ENCODE results near the gene NUP42.

NUP42 gene

DNA sequence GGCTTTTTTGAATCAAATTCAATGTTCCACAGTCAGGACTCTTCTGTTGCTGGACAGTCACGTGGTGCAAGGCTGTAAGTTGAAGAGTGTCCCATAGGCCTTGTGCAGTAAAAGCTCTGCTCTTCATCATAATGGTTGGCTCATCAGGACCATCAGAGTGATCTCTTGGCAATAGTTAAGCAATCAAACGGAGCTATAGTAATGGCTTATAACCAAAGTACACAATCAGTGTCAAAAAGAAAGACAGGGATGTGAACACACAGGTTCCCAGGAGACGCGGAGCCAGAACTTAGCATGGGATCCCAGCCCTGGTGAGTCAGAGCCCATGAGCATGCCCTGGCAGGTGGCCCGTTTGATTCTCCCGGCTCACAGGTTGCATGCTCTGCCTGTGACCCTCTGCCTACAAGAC, 54.0 kb downstream of the NUP42 start (continued):
- TF ChIP-seq ZNF26 (tag by site-specific recombination; IDR thresholded peaks at IDR 0.05): no peak

DNA sequence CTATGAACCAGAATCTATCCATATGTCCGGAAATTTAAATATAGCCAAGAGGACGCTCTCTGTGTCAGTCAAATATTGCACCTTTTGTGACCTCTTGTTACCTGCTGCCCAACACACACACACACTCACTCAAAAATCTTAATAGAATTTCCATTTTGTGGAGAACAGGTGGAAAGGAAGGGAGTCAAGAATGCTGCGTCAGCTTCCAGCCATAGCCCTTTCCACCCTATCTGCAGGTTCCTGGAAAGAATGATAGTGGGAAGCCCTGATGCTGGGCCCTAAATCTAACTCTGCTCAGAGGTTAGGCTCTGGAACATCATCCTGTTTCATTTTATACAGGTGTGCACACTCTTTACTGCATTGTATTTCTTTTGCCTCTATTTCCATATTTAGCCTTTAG, 55.2 kb downstream of the NUP42 start:
- ChIA-PET POLR2A (no interaction called here), CTCF (interaction anchor here (1.0 kb wide), 1 partner anchor 307 kb away, joined by 3 read pairs; no protein-coding TSS in a partner anchor)
- no peaks in the 10 kb centered on the region for H3K9me3 ChIP-seq (ENCODE audit: control insufficient read depth, insufficient read depth, low read depth, low read length)
- H3K36me3 ChIP-seq (ENCODE audit: control insufficient read depth in 2 of 2, insufficient read depth in 1 of 2, low read length in 2 of 2): no peaks in the 10 kb centered on the region
- no peak overlapping the region for H3K27ac ChIP-seq (ENCODE audit: extremely low read depth, low read depth, low read length)
- no peak overlapping the region for H3K4me3 ChIP-seq (ENCODE audit: low read depth, low read length)
- 0 out of 2 replicates have a peak, but pooled peaks cover 2% of the 10 kb centered on the region for H3K4me1 ChIP-seq (ENCODE audit: control insufficient read depth, insufficient read depth, low read length)
- no peak for TF ChIP-seq ZNF629 (tag by site-specific recombination; IDR thresholded peaks at IDR 0.05)
- TF ChIP-seq, protein P1, sequence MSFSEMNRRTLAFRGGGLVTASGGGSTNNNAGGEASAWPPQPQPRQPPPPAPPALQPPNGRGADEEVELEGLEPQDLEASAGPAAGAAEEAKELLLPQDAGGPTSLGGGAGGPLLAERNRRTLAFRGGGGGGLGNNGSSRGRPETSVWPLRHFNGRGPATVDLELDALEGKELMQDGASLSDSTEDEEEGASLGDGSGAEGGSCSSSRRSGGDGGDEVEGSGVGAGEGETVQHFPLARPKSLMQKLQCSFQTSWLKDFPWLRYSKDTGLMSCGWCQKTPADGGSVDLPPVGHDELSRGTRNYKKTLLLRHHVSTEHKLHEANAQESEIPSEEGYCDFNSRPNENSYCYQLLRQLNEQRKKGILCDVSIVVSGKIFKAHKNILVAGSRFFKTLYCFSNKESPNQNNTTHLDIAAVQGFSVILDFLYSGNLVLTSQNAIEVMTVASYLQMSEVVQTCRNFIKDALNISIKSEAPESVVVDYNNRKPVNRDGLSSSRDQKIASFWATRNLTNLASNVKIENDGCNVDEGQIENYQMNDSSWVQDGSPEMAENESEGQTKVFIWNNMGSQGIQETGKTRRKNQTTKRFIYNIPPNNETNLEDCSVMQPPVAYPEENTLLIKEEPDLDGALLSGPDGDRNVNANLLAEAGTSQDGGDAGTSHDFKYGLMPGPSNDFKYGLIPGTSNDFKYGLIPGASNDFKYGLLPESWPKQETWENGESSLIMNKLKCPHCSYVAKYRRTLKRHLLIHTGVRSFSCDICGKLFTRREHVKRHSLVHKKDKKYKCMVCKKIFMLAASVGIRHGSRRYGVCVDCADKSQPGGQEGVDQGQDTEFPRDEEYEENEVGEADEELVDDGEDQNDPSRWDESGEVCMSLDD (tag by site-specific recombination; IDR thresholded peaks at IDR 0.05): no peak
- TF ChIP-seq, protein P2, sequence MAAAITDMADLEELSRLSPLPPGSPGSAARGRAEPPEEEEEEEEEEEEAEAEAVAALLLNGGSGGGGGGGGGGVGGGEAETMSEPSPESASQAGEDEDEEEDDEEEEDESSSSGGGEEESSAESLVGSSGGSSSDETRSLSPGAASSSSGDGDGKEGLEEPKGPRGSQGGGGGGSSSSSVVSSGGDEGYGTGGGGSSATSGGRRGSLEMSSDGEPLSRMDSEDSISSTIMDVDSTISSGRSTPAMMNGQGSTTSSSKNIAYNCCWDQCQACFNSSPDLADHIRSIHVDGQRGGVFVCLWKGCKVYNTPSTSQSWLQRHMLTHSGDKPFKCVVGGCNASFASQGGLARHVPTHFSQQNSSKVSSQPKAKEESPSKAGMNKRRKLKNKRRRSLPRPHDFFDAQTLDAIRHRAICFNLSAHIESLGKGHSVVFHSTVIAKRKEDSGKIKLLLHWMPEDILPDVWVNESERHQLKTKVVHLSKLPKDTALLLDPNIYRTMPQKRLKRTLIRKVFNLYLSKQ (tag by site-specific recombination; IDR thresholded peaks at IDR 0.05; ENCODE audit: borderline replicate concordance): no peak
- TF ChIP-seq, protein P3, sequence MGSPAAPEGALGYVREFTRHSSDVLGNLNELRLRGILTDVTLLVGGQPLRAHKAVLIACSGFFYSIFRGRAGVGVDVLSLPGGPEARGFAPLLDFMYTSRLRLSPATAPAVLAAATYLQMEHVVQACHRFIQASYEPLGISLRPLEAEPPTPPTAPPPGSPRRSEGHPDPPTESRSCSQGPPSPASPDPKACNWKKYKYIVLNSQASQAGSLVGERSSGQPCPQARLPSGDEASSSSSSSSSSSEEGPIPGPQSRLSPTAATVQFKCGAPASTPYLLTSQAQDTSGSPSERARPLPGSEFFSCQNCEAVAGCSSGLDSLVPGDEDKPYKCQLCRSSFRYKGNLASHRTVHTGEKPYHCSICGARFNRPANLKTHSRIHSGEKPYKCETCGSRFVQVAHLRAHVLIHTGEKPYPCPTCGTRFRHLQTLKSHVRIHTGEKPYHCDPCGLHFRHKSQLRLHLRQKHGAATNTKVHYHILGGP (tag by site-specific recombination; IDR thresholded peaks at IDR 0.05): no peak
- no peak for TF ChIP-seq ZNF324 (tag by site-specific recombination; IDR thresholded peaks at IDR 0.05)

DNA sequence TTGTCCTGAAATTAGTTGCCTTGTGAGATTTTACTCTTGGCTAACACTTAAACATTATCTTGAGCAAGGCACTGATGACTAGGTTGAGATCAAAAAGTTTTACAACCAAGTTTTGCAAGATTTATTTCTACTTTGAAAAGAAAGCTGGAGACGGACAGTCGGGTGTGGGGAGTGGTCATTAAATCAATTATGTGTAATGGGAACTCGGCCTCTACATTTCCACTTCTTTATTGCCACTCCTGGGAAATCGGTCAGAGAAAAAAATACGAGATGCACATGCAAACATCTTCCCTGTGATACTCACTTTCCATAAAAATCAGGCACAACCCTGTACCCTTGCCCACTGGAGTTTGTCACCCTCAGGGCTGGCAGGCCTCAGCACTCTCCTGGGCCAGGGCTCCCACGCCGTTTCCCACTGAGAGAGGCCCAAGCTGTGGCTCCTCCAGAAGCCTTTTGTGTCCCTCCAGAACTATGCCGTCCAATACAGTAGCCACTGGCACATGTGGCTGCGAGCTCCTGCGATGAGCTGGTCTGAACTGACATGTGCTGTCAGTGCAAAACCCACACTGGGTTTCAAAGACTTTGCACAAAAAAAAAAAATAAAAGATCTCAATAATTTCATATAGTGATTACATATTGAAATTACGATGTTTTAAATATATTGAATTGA, 57.3 kb downstream of the NUP42 start:
- ChIA-PET CTCF (no interaction called here), POLR2A (no interaction called here)
- no peaks in the 10 kb centered on the region for H3K9me3 ChIP-seq (ENCODE audit: control insufficient read depth, insufficient read depth, low read depth, low read length)
- H3K4me1 ChIP-seq (ENCODE audit: control insufficient read depth, insufficient read depth, low read length): 0 out of 2 replicates have a peak, but pooled peaks cover 2% of the 10 kb centered on the region
- H3K36me3 ChIP-seq (ENCODE audit: control insufficient read depth in 2 of 2, insufficient read depth in 1 of 2, low read length in 2 of 2): no peaks in the 10 kb centered on the region
- no peak overlapping the region for H3K4me3 ChIP-seq (ENCODE audit: low read depth, low read length)
- no peak for TF ChIP-seq ZBTB8A (tag by site-specific recombination; IDR thresholded peaks at IDR 0.05)
- no peak for TF ChIP-seq ZBTB49 (tag by site-specific recombination; IDR thresholded peaks at IDR 0.05; ENCODE audit: low read depth)
- TF ChIP-seq ZNF239 (tag by site-specific recombination; IDR thresholded peaks at IDR 0.05): no peak
- no peak for TF ChIP-seq ZNF26 (tag by site-specific recombination; IDR thresholded peaks at IDR 0.05)
- no peak for TF ChIP-seq GLI4 (tag by site-specific recombination; IDR thresholded peaks at IDR 0.05)
- no peak for TF ChIP-seq SP7 (tag by site-specific recombination; IDR thresholded peaks at IDR 0.05)
- no peak for TF ChIP-seq ZBTB7A (tag by site-specific recombination; IDR thresholded peaks at IDR 0.05; ENCODE audit: low read depth)
- TF ChIP-seq ZFP41 (tag by site-specific recombination; IDR thresholded peaks at IDR 0.05; ENCODE audit: borderline replicate concordance): no peak
- TF ChIP-seq ZNF223 (tag by site-specific recombination; IDR thresholded peaks at IDR 0.05): no peak
- TF ChIP-seq ZNF529 (tag by site-specific recombination; IDR thresholded peaks at IDR 0.05; ENCODE audit: insufficient replicate concordance): no peak
- TF ChIP-seq ZNF510 (tag by site-specific recombination; IDR thresholded peaks at IDR 0.05; ENCODE audit: insufficient replicate concordance): no peak
- no peak for TF ChIP-seq GFI1B (tag by site-specific recombination; IDR thresholded peaks at IDR 0.05)
- H3K27ac ChIP-seq (ENCODE audit: extremely low read depth, low read depth, low read length): no peak overlapping the region

Measured in HEK293 (cell line).